K562 (cell line): ENCODE data around the gene PDE4D. TPM values are rescaled to one million over a fixed set of nuclear protein-coding genes. Genes with fewer than 3 reads are reported as not detected.

Experiments used
- ATAC-seq: fragments of 200-7000 bp; cut with Tn5 transposase; 3 replicates; pipeline ENCODE4 v1.9.1; 2020; ENCODE audit warnings: moderate library complexity
- BruUV-seq: library from RNA; stranded (reverse); fragments of 400-500 nt; replicated peaks from 2 replicates; lab custom pipeline; 2021; lab: Mats Ljungman, UMichigan
- CTCF ChIA-PET: fragments of 300-600 bp; formaldehyde crosslinking; extraction: SDS; loops from one replicate; lab custom pipeline; 2021; ENCODE audit warnings: low intra/inter-chr PET ratio; lab: Yijun Ruan, JAX
- POLR2A ChIA-PET: fragments of 300-600, 350-650 bp; sonication (Branson Sonifier 250); formaldehyde crosslinking; extraction: SDS; loops from one replicate; lab custom pipeline; 2021; ENCODE audit warnings: antibody characterized with exemption, inconsistent platforms; lab: Yijun Ruan, JAX
- DNase-seq, 4 experiments: peaks; one replicate each; pipeline versions ENCODE4 v3.0.0 to v3.0.0-alpha.2; 2011 to 2018; ENCODE audit warnings: low spot score in 3 of 4, mixed read lengths in 3 of 4; ENCODE audit errors: extremely low read depth in 1 of 4
- FAIRE-seq: peaks from 2 replicates; lab custom pipeline; 2011; peaks lifted over from hg19 to GRCh38; lab: Jason Lieb, UNC
- H2AFZ ChIP-seq: 2 replicates; pipeline ENCODE4 v1.6.0; 2011; ENCODE audit warnings: low read depth, low read length, control low read depth, inconsistent platforms
- H3K27ac ChIP-seq: fragments of 200-600 bp; 3 replicates; pipeline ENCODE4 v1.8.0; 2011; ENCODE audit warnings: low read depth, mild to moderate bottlenecking, control low read depth, inconsistent platforms, low read length, moderate library complexity, mixed read lengths; ENCODE audit errors: extremely low read depth
- H3K27me3 ChIP-seq, 2 experiments: fragments of 300-600 bp in 1 of 2; 2 replicates in 1 of 2; 3 replicates in 1 of 2; pipeline versions ENCODE4 v1.6.0 to v1.8.0; 2011; ENCODE audit warnings: inconsistent platforms in 2 of 2, low read length in 2 of 2, mild to moderate bottlenecking in 1 of 2, mixed read lengths in 1 of 2, moderate library complexity in 1 of 2; ENCODE audit not compliant: control insufficient read depth in 2 of 2, insufficient read depth in 2 of 2
- H3K36me3 ChIP-seq: fragments of 300-600 bp; 3 replicates; pipeline ENCODE4 v1.8.0; 2011; ENCODE audit warnings: mild to moderate bottlenecking, low read length, inconsistent platforms; ENCODE audit not compliant: control insufficient read depth, insufficient read depth
- H3K4me1 ChIP-seq, 2 experiments: fragments of 200-600 bp in 1 of 2; replicated peaks in 1 of 2; 2 replicates in 1 of 2; 3 replicates in 1 of 2; pipeline versions ENCODE4 v1.5.1 to v1.8.0; 2011; ENCODE audit warnings: inconsistent platforms in 2 of 2, low read length in 2 of 2, mild to moderate bottlenecking in 1 of 2, mixed read lengths in 1 of 2, moderate library complexity in 1 of 2; ENCODE audit not compliant: control insufficient read depth in 2 of 2, insufficient read depth in 2 of 2
- H3K4me2 ChIP-seq: 2 replicates; pipeline ENCODE4 v1.6.1; 2011; ENCODE audit warnings: low read length, control low read depth, inconsistent platforms, mixed read lengths; ENCODE audit not compliant: insufficient read depth
- H3K4me3 ChIP-seq: fragments of 200-600 bp; sonication (generic), shearing (Covaris generic); 2 replicates; pipeline ENCODE4 v1.5.1; 2016; ENCODE audit warnings: control low read depth, inconsistent platforms
- H3K79me2 ChIP-seq: fragments of 200-600 bp; 3 replicates; pipeline ENCODE4 v1.8.0; 2011; ENCODE audit warnings: low read length, inconsistent platforms; ENCODE audit not compliant: control insufficient read depth, insufficient read depth
- H3K9ac ChIP-seq, 2 experiments: 2 replicates each; pipeline versions ENCODE4 v1.6.0 to v1.6.1; 2011; ENCODE audit warnings: low read depth in 2 of 2, low read length in 2 of 2, control low read depth in 1 of 2, inconsistent platforms in 1 of 2, mild to moderate bottlenecking in 1 of 2, mixed read lengths in 1 of 2; ENCODE audit not compliant: insufficient read depth in 1 of 2
- H3K9me1 ChIP-seq: one replicate; pipeline ENCODE4 v1.6.0; 2011; ENCODE audit warnings: inconsistent platforms, mild to moderate bottlenecking, low read length, moderate library complexity; ENCODE audit not compliant: control insufficient read depth, insufficient read depth
- H3K9me3 ChIP-seq: replicated peaks from 2 replicates; pipeline ENCODE4 v1.5.1; 2011; ENCODE audit warnings: low read depth, low read length, inconsistent platforms; ENCODE audit not compliant: control insufficient read depth, insufficient read depth
- H4K20me1 ChIP-seq: replicated peaks from 2 replicates; pipeline ENCODE4 v1.6.1; 2011; ENCODE audit warnings: low read length, inconsistent platforms, mixed read lengths; ENCODE audit not compliant: control insufficient read depth, insufficient read depth
- PHF8 ChIP-seq: fragments of 200-600 bp; sonication (generic); IDR thresholded peaks from 2 replicates; pipeline ENCODE4 v1.6.1; 2012; ENCODE audit warnings: mixed run types, mild to moderate bottlenecking, inconsistent platforms, low read length, moderate library complexity, borderline replicate concordance
- RBFOX2 ChIP-seq: fragments of 200-400 bp; formaldehyde crosslinking; IDR thresholded peaks from 2 replicates; pipeline ENCODE4 v1.6.1; 2017; ENCODE audit warnings: low read depth, mild to moderate bottlenecking, low read length, moderate library complexity
- in situ Hi-C: fragments of 300-500 bp; cut with MboI; formaldehyde crosslinking; loops from 4 replicates; pipeline ENCODE4 v1.15.0; 2018; ENCODE audit warnings: inconsistent platforms, mixed read lengths
- intact Hi-C: fragments of 100-400 bp; cut with micrococcal nuclease; formaldehyde crosslinking; loops from 2 replicates; pipeline ENCODE4 v1.14.2; 2022
- polyA plus RNA-seq, 8 experiments: library from polyadenylated mRNA; depleted of rRNA in 4 of 8; stranded (reverse) in 5 of 8; unstranded in 3 of 8; fragments of >200 nt; fragmentation: Nextera tagmentation in 2 of 8; fragmentation: Illumina TruSeq in 1 of 8; extraction: Ambion mirVana in 2 of 8; extraction: Trizol in 1 of 8; gene quantifications; 2 replicates each; pipeline versions ENCODE4 v1.2.1 to v1.2.3, GENCODE V29; 2011 to 2014; ENCODE audit warnings: inconsistent platforms in 1 of 8, missing spikeins in 1 of 8
- total RNA-seq, 7 experiments: library from RNA; depleted of rRNA in 6 of 7; stranded (reverse); fragments of >200 nt in 6 of 7; fragmentation: Illumina TruSeq in 2 of 7; extraction: Trizol in 2 of 7; gene quantifications; 2 replicates each; pipeline versions ENCODE4 v1.2.1 to v1.2.3, GENCODE V29; 2011 to 2021; ENCODE audit warnings: low replicate concordance in 1 of 7
- TF ChIP-seq, protein P1 (sequence below): sonication (generic); formaldehyde crosslinking; IDR thresholded peaks from 2 replicates; pipeline ENCODE4 v1.8.0; 2022; ENCODE audit warnings: mild to moderate bottlenecking, missing genetic modification reagents, borderline replicate concordance
- TF ChIP-seq, protein P2 (sequence below): fragments of 250-450 bp; sonication (Bioruptor Pico); IDR thresholded peaks from 2 replicates; pipeline ENCODE4 v1.5.0; 2021; ENCODE audit warnings: mild to moderate bottlenecking, borderline replicate concordance
- TF ChIP-seq, protein P3 (sequence below): sonication (generic); formaldehyde crosslinking; IDR thresholded peaks from 2 replicates; pipeline ENCODE4 v1.4.0; 2020; ENCODE audit warnings: mild to moderate bottlenecking, missing genetic modification reagents

Gene PDE4D
- total and polyA plus RNA-seq, 9 of the 15 experiments (the other 6 are each of a cell fraction or from before 2014, with no cell fraction given) = 0.04 to 0.46 (median 0.13) TPM

DNA sequence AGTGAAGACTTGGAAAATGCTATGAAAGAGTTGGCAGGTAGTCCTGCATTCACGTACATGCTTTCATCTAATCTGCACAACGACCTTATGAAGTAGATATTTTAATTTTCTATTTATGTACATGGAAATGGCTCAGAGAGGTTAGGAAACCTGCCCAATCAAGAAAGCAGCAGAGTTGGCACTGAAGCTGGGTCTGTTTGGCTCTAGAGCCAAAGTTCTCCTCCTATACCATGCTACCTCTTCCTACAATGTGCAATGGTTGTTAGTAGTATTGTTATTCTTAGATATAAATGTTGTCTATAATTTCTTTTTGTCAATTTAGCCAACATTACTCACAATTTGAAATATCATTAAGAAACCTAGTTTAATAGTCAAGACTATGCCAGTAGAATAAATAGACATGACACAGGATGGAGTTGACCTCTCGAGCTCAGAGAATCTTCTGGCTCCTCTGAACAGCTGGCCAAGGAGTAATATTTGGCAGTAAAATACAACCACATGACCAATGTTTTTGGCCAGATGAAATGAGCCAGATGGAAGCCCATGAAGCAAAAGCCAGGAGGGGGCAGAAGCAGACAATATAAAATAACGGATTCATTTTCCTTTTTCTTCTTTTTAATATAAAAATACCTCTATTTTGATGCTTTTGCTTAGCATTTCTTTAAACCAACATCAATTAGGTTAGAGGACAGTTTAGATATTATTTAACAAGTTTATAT lies 542.3 kb downstream of the PDE4D start (continued):
- TF ChIP-seq, protein P1, sequence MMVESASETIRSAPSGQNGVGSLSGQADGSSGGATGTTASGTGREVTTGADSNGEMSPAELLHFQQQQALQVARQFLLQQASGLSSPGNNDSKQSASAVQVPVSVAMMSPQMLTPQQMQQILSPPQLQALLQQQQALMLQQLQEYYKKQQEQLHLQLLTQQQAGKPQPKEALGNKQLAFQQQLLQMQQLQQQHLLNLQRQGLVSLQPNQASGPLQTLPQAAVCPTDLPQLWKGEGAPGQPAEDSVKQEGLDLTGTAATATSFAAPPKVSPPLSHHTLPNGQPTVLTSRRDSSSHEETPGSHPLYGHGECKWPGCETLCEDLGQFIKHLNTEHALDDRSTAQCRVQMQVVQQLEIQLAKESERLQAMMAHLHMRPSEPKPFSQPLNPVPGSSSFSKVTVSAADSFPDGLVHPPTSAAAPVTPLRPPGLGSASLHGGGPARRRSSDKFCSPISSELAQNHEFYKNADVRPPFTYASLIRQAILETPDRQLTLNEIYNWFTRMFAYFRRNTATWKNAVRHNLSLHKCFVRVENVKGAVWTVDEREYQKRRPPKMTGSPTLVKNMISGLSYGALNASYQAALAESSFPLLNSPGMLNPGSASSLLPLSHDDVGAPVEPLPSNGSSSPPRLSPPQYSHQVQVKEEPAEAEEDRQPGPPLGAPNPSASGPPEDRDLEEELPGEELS (CRISPR knock-in tag) = no peak

DNA sequence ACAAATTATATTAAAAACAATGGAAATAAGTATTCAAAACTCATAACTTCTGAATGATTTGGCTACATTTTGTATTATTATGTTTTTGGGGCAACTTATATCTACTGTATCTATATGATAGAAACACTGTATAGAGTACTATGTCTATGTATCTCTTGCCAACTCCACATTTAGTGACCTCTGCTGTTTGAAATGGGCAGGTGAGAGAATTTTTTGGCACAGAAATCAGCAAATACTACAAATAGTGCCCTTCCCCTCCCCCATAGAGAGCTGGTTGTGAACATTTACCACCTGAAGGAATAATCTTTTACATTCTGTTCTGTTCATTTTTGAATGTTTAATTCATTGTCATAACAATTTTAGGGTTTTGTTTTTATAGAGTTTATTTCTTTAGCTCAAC lies 545.3 kb downstream of the PDE4D start:
- CTCF ChIA-PET = no interaction called here
- Histone ChIP-seq H3K4me3 (no peak overlapping the region), H3K4me2 (no peak overlapping the region), H3K79me2 (no peaks in the 10 kb centered on the region), H3K27ac (no peak overlapping the region), H2AFZ (no peak overlapping the region), H3K4me1 (no peaks in the 10 kb centered on the region), H3K36me3 (no peaks in the 10 kb centered on the region), H3K9ac (no peak overlapping the region), H4K20me1 (no peaks in the 10 kb centered on the region), H3K9me3 (0 out of 2 replicates have a peak, but pooled peaks cover 1% of the 10 kb centered on the region), H3K9me1 (no peaks in the 10 kb centered on the region), H3K27me3 (no peaks in the 10 kb centered on the region)
- ATAC-seq = no peak
- TF ChIP-seq RBFOX2 (no peak), PHF8 (no peak)
- TF ChIP-seq, protein P2, sequence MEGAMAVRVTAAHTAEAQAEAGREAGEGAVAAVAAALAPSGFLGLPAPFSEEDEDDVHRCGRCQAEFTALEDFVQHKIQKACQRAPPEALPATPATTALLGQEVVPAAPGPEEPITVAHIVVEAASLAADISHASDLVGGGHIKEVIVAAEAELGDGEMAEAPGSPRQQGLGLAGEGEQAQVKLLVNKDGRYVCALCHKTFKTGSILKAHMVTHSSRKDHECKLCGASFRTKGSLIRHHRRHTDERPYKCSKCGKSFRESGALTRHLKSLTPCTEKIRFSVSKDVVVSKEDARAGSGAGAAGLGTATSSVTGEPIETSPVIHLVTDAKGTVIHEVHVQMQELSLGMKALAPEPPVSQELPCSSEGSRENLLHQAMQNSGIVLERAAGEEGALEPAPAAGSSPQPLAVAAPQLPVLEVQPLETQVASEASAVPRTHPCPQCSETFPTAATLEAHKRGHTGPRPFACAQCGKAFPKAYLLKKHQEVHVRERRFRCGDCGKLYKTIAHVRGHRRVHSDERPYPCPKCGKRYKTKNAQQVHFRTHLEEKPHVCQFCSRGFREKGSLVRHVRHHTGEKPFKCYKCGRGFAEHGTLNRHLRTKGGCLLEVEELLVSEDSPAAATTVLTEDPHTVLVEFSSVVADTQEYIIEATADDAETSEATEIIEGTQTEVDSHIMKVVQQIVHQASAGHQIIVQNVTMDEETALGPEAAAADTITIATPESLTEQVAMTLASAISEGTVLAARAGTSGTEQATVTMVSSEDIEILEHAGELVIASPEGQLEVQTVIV (CRISPR knock-in tag) = no peak
- TF ChIP-seq, protein P3, sequence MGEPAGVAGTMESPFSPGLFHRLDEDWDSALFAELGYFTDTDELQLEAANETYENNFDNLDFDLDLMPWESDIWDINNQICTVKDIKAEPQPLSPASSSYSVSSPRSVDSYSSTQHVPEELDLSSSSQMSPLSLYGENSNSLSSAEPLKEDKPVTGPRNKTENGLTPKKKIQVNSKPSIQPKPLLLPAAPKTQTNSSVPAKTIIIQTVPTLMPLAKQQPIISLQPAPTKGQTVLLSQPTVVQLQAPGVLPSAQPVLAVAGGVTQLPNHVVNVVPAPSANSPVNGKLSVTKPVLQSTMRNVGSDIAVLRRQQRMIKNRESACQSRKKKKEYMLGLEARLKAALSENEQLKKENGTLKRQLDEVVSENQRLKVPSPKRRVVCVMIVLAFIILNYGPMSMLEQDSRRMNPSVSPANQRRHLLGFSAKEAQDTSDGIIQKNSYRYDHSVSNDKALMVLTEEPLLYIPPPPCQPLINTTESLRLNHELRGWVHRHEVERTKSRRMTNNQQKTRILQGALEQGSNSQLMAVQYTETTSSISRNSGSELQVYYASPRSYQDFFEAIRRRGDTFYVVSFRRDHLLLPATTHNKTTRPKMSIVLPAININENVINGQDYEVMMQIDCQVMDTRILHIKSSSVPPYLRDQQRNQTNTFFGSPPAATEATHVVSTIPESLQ (CRISPR knock-in tag) = no peak
- DNase-seq = no peak
- no peak for FAIRE-seq
- in situ Hi-C loops (no loop called here), intact Hi-C loops (no loop called here)
- POLR2A ChIA-PET = no interaction called here
- no TSS peak for BruUV-seq
